GM18951 (cell line): Measurements from ENCODE around the gene TEX12.
"Not testable (repeated sequence)": the region's sequence is repeated elsewhere in the genome, so short reads cannot be mapped to it uniquely, and the experiment has no call there.

Source experiments
- POLR2A ChIP-seq: IDR thresholded peaks from 4 replicates; pipeline ENCODE4 v1.6.1; 2011; ENCODE audit warnings: mild to moderate bottlenecking; ENCODE audit not compliant: insufficient read length, insufficient read depth; ENCODE audit errors: extremely low read depth
- in situ Hi-C: fragments of 300-500 bp; cut with MboI; formaldehyde crosslinking; loops from one replicate; pipeline ENCODE4 v1.12.0; 2022; ENCODE audit warnings: low sequenced_read_pairs, mixed read lengths, inconsistent platforms; ENCODE audit not compliant: unreplicated experiment

The TEX12 gene

GRCh38 chr11:112159098-112160065 is 7.8 kb upstream of the TEX12 start:
- in situ Hi-C loops = no loop called here
- TF ChIP-seq POLR2A = no peak

- no peak for TF ChIP-seq POLR2A
- in situ Hi-C loops = no loop called here
Observed at GRCh38 chr11:112160091-112160848, 6.9 kb upstream of the TEX12 start.

- in situ Hi-C loops = no loop called here
- no peak for TF ChIP-seq POLR2A
Observed at GRCh38 chr11:112161012-112161411, 6.2 kb upstream of the TEX12 start.

DNA sequence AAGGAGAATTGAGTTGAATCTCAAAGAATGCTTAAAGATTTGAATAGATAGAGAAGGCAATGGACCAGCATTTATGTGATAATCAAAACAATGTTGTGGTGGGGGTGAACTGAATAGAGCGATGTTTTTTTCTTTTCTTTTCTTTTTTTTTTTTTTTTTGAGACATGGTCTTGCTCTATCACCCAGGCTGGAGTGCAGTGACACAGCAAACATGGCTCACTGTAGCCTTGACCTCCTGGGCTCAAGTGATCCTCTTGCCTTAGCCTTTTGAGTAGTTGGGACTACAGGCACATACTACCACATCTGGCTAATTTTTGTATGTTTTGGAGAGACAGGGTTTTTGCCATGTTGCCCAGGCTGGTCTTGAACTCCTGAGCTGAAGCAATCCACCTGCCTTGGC is 5.0 kb upstream of the TEX12 start:
- in situ Hi-C loops = not testable (repeated sequence)

- in situ Hi-C loops = no loop called here
- no peak for TF ChIP-seq POLR2A
Observed at GRCh38 chr11:112162761-112163546, 4.2 kb upstream of the TEX12 start.

- in situ Hi-C loops = no loop called here
Observed at GRCh38 chr11:112163875-112164685, 3.1 kb upstream of the TEX12 start, which contains the start of gene IL18. IL18 (minus strand) TSS chr11:112164094; CDS start chr11:112155053, 9,041 bp downstream.

GRCh38 chr11:112165049-112165448 is 2.1 kb upstream of the TEX12 start:
- no peak for TF ChIP-seq POLR2A
- in situ Hi-C loops = no loop called here

More at GRCh38 chr11:112163875-112164685, 3.1 kb upstream of the TEX12 start, which contains the start of gene IL18:
- TF ChIP-seq POLR2A = no peak

DNA sequence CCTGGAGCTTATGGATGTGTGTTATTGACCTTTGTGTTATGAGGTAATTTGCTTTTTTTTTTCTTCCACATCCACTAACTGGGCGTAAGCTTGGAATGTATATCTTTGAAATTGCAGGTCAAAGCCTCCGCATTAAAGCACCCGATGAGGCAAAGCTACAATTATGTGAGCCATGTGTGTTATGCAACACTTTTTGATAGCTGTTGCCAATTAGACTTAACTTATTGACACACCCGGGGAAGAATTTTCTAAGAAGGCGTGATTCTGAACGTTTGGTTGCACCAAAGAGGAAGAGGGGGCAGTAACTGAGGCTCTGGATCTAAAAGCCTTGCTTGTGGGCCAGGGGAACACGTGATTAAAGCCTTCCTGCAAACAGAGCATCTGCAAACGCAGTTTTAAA is 610 bp upstream of the TEX12 start:
- in situ Hi-C loops = no loop called here
- no peak for TF ChIP-seq POLR2A

GRCh38 chr11:112172362-112172994 is 5.3 kb downstream of the TEX12 start:
- TF ChIP-seq POLR2A = no peak
- in situ Hi-C loops = no loop called here

GRCh38 chr11:112173152-112173551 is 6.0 kb downstream of the TEX12 start:
- TF ChIP-seq POLR2A = no peak
- in situ Hi-C loops = no loop called here

DNA sequence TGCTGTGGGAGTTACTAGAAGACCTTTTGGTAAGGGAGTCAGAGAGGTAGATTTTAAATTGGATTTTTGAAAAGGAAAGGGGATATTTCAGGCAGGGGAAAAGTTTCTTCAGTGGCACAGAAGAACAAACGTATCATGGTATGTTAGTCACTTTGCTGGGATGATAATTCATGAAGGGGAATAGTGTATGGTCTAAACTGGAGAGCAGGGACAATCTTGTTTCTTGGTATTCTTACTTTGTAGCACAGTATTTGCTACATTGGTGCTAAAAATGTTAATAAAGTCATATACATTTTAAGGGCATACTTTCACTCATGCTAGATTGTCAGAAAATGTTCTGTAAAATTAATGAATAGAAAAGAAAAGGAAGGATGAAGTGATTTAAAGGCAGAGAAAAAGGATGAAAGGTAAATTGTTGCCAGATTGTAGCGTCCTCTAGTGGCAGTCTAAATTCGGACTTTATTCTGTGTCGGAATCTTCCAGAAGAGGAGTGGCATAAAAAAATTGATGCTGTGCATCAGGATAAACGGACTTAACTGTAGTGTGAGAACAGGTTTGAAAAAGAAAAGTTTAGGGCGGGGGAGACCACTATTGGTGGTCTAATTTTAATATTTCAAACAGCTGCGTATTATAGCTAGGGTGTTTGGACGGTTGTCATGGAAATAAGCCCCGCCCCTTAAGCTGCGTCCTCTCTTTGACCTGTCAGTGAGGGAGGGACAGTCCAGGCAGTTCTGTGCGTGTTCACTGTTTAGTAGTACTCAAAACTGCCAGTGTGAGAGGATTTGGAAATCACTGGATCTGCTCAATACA is 7.8 kb downstream of the TEX12 start, which contains the start of gene BCO2:
TSS of gene BCO2 (plus strand) at position 724 of the 810 bp plus-strand sequence. CDS start 90 bp downstream, outside the sequence.
- no peak for TF ChIP-seq POLR2A
- in situ Hi-C loops = no loop called here
